Uterus (tissue), 4 donors: ENCODE data around the gene UAP1. TPM values are rescaled to one million over a fixed set of nuclear protein-coding genes. Genes with fewer than 3 reads are reported as not detected.

ENCODE experiments used
- DNase-seq, 2 donors: peaks; one replicate each; pipeline ENCODE4 v3.0.0-alpha.2; 2019 to 2020
- H3K27ac ChIP-seq, 2 donors: fragments of 200-600 bp; sonication (generic); 1 replicate in 1 of 2; 2 replicates in 1 of 2; pipeline ENCODE4 v1.5.1; 2016 to 2018
- H3K27me3 ChIP-seq, 2 donors: fragments of 200-600 bp; sonication (generic); one replicate each; pipeline ENCODE4 v1.5.1; 2018 to 2019; ENCODE audit warnings: control low read depth in 1 of 2
- H3K36me3 ChIP-seq, 2 donors: fragments of 200-600 bp; sonication (generic); one replicate each; pipeline ENCODE4 v1.5.1; 2019; ENCODE audit warnings: control low read depth in 1 of 2
- H3K4me1 ChIP-seq, 2 donors: fragments of 200-600 bp; sonication (generic); one replicate each; pipeline ENCODE4 v1.5.1; 2018 to 2019; ENCODE audit warnings: control low read depth in 1 of 2
- H3K4me3 ChIP-seq, 2 donors: fragments of 200-600 bp; sonication (generic); 1 replicate in 1 of 2; 2 replicates in 1 of 2; pipeline ENCODE4 v1.5.1; 2018 to 2019; ENCODE audit warnings: mild to moderate bottlenecking in 1 of 2
- H3K9me3 ChIP-seq, 2 donors: fragments of 200-600 bp; sonication (generic); one replicate each; pipeline ENCODE4 v1.5.1; 2019; ENCODE audit warnings: control low read depth in 1 of 2
- POLR2A ChIP-seq, 2 donors: fragments of 450-650 bp; IDR thresholded peaks; one replicate each; pipeline ENCODE4 v1.6.1; 2016; ENCODE audit warnings: antibody characterized with exemption in 2 of 2, mild to moderate bottlenecking in 1 of 2, moderate library complexity in 1 of 2
- intact Hi-C: fragments of 100-400 bp; cut with DNase I; formaldehyde crosslinking; loops from one replicate; pipeline ENCODE4 v1.15.1; 2023; ENCODE audit warnings: low total_unique reads
- total RNA-seq, 4 donors: library from RNA; depleted of rRNA in 3 of 4; stranded (reverse); fragments of >200 nt in 3 of 4; gene quantifications; one replicate each; pipeline versions ENCODE4 v1.1.0 to v1.2.4, GENCODE V29; 2014 to 2023
- TF ChIP-seq, protein P1 (sequence below), 4 experiments: fragments of 200-600 bp in 2 of 4; fragments of 450-650 bp in 2 of 4; sonication (generic) in 2 of 4; IDR thresholded peaks; one replicate each; pipeline ENCODE4 v1.5.1; 2016 to 2019; ENCODE audit warnings: antibody characterized with exemption in 4 of 4, mild to moderate bottlenecking in 2 of 4, moderate library complexity in 1 of 4
- donor health status: DM: yes; HTN: yes; CAD: no.

Gene UAP1
- total RNA-seq, 4 donors from 2014 or later = 17.7 to 66.5 (median 55.0) TPM

DNA sequence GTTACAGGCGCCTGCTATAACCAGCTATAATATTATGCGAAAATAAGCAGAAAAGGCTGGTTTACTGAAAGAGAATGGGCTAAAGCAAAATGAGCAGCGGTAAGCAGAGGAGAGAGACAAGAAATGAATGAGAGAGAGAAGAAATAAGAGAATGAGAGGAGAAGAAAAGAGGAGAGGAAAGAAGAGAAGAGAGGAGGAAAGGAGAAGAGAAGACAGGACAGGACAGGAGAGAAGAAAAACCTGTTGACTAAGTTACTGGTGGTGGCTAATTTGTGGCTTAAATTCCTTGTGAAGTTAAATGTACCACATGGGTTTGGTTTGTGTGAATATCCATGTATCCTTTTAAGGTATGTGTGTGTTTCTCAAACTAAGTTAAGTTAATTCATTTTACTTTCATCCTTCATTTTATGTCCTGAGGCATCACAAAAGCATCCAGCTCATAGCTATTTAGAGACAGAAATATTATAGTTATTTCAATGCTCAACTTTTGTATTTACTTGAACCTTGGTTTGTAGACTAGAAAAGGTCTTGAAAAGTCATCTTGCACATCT, 67.6 kb downstream of the UAP1 start:
- TF ChIP-seq, protein P1, sequence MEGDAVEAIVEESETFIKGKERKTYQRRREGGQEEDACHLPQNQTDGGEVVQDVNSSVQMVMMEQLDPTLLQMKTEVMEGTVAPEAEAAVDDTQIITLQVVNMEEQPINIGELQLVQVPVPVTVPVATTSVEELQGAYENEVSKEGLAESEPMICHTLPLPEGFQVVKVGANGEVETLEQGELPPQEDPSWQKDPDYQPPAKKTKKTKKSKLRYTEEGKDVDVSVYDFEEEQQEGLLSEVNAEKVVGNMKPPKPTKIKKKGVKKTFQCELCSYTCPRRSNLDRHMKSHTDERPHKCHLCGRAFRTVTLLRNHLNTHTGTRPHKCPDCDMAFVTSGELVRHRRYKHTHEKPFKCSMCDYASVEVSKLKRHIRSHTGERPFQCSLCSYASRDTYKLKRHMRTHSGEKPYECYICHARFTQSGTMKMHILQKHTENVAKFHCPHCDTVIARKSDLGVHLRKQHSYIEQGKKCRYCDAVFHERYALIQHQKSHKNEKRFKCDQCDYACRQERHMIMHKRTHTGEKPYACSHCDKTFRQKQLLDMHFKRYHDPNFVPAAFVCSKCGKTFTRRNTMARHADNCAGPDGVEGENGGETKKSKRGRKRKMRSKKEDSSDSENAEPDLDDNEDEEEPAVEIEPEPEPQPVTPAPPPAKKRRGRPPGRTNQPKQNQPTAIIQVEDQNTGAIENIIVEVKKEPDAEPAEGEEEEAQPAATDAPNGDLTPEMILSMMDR (IDR thresholded peaks at IDR 0.05) = no peak
- TF ChIP-seq POLR2A (IDR thresholded peaks at IDR 0.05) = no peak
- Histone ChIP-seq H3K27me3 (no peaks in the 10 kb centered on the region), H3K36me3 (no peaks in the 10 kb centered on the region), H3K4me1 (no peaks in the 10 kb centered on the region), H3K27ac (peak overlapping the region in 1 of 2 donors; percentile 83), H3K9me3 (no peaks in the 10 kb centered on the region), H3K4me3 (no peak overlapping the region)
- DNase-seq = no peak
- intact Hi-C loops = no loop called here

GRCh38 chr1:162629651-162630050, 68.1 kb downstream of the UAP1 start:
- no peaks in the 10 kb centered on the region for H3K27me3 ChIP-seq
- H3K36me3 ChIP-seq = no peaks in the 10 kb centered on the region
- H3K27ac ChIP-seq = peak overlapping the region; percentile 83 to 97
- no peaks in the 10 kb centered on the region for H3K9me3 ChIP-seq
- TF ChIP-seq, protein P1 (IDR thresholded peaks at IDR 0.05) = no peak
- TF ChIP-seq POLR2A (IDR thresholded peaks at IDR 0.05) = no peak
- no peak overlapping the region for H3K4me3 ChIP-seq
- DNase-seq = no peak
- H3K4me1 ChIP-seq = no peaks in the 10 kb centered on the region
- intact Hi-C loops = no loop called here

DNA sequence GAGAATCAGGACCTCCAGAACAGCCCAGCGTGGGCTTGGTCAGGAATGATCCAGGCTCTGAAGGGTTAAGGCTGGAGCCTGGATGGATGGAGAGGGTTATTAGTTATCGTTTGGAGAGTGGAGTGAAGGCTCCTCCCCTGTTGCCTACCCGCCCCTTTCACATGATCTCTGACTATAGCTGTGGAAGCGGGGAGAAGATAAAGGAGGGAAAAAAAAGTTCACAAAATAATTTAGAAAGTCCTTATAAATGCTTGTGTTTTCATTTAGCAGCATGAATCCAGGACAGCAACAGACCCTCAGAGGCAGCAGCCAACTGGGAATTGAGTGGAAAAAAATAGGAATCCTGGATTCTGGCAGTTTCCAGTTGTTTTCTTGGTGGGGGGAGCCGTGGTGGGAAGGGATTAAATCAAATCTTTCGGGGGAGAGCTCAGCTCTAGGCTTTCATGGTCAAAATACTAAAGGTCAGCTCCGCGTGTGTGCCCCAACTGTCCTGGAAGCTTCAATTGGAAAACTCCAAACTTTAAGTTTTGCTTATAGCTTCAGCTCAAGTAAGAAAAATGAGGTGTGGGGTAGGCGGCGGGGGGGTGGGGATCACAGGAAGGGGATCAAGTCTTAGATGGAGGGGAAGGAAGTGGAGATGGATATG, 70.1 kb downstream of the UAP1 start:
- Histone ChIP-seq H3K4me3 (peak overlapping the region; percentile 44 to 52), H3K4me1 (peaks cover 0 to 3% of the 10 kb centered on the region in 2 donors), H3K36me3 (no peaks in the 10 kb centered on the region), H3K27ac (peak overlapping the region; percentile 83 to 97), H3K27me3 (no peaks in the 10 kb centered on the region), H3K9me3 (no peaks in the 10 kb centered on the region)
- DNase-seq = peak; percentile 51 to 64
- intact Hi-C loops = no loop called here
- TF ChIP-seq, protein P1 (IDR thresholded peaks at IDR 0.05) = no peak
- TF ChIP-seq POLR2A (IDR thresholded peaks at IDR 0.05) = peak in 1 of 2 donors; percentile 20

GRCh38 chr1:162632217-162632666, 70.7 kb downstream of the UAP1 start, which contains the start of gene DDR2:
DDR2 (plus strand) TSS chr1:162632464; CDS start chr1:162719064, 86,600 bp downstream.
- DNase-seq = peak; percentile 83 to 91
- Histone ChIP-seq H3K27me3 (no peaks in the 10 kb centered on the region), H3K4me3 (peak within 1 kb of the TSS; percentile 44 to 52), H3K36me3 (no peaks in the 10 kb centered on the region), H3K27ac (peak within 1 kb of the TSS; percentile 83 to 97), H3K9me3 (no peaks in the 10 kb centered on the region), H3K4me1 (peaks cover 0 to 3% of the 10 kb centered on the region in 2 donors)
- TF ChIP-seq POLR2A (IDR thresholded peaks at IDR 0.05) = no peak
- TF ChIP-seq, protein P1 (IDR thresholded peaks at IDR 0.05) = no peak
- intact Hi-C loops = no loop called here

- Histone ChIP-seq H3K36me3 (no peaks in the 10 kb centered on the region), H3K9me3 (no peaks in the 10 kb centered on the region), H3K4me3 (peak overlapping the region; percentile 44 to 52), H3K4me1 (peaks cover 0 to 3% of the 10 kb centered on the region in 2 donors), H3K27me3 (no peaks in the 10 kb centered on the region), H3K27ac (peak overlapping the region; percentile 83 to 97)
- TF ChIP-seq, protein P1 (IDR thresholded peaks at IDR 0.05) = no peak
- TF ChIP-seq POLR2A (IDR thresholded peaks at IDR 0.05) = no peak
- DNase-seq = no peak
- intact Hi-C loops = no loop called here
Measured at GRCh38 chr1:162632698-162633080, 71.2 kb downstream of the UAP1 start.
